ENCODE results near the gene NSUN2. TPM values are rescaled to one million over a fixed set of nuclear protein-coding genes. Genes with fewer than 3 reads are reported as not detected.

NSUN2 gene
- total RNA-seq, 1 experiment from 2014 or later: 90.7 TPM

GRCh38 chr5:6557807-6558575 is 74.9 kb downstream of the NSUN2 start:
- CTCF ChIA-PET: no interaction called here
- DNase-seq: no peak
- H3K4me1 Mint-ChIP-seq (ENCODE audit: low read depth, unreplicated experiment): no peaks in the 10 kb centered on the region
- TF ChIP-seq CTCF (IDR thresholded peaks at IDR 0.05; ENCODE audit: unreplicated experiment): no peak
- H3K36me3 Mint-ChIP-seq (ENCODE audit: insufficient read depth, unreplicated experiment): no peaks in the 10 kb centered on the region
- peaks cover 30% of the 10 kb centered on the region for H3K27me3 Mint-ChIP-seq (ENCODE audit: unreplicated experiment)
- BruUV-seq (replicated peaks): no TSS peak
- H3K9me3 Mint-ChIP-seq (ENCODE audit: low read depth, unreplicated experiment): peaks cover 3% of the 10 kb centered on the region
- H3K27ac Mint-ChIP-seq (ENCODE audit: unreplicated experiment): no peak overlapping the region
- H3K4me3 Mint-ChIP-seq (ENCODE audit: low read depth, unreplicated experiment): no peak overlapping the region
- intact Hi-C loops (cut with micrococcal nuclease; ENCODE audit: unreplicated experiment): no loop called here

GRCh38 chr5:6556802-6557102 is 76.1 kb downstream of the NSUN2 start:
- CTCF ChIA-PET: no interaction called here
- peaks cover 35% of the 10 kb centered on the region for H3K27me3 Mint-ChIP-seq (ENCODE audit: unreplicated experiment)
- no peak for DNase-seq
- BruUV-seq (replicated peaks): no TSS peak
- no peak overlapping the region for H3K27ac Mint-ChIP-seq (ENCODE audit: unreplicated experiment)
- intact Hi-C loops (cut with micrococcal nuclease; ENCODE audit: unreplicated experiment): no loop called here
- H3K4me1 Mint-ChIP-seq (ENCODE audit: low read depth, unreplicated experiment): no peaks in the 10 kb centered on the region
- H3K36me3 Mint-ChIP-seq (ENCODE audit: insufficient read depth, unreplicated experiment): no peaks in the 10 kb centered on the region
- peaks cover 3% of the 10 kb centered on the region for H3K9me3 Mint-ChIP-seq (ENCODE audit: low read depth, unreplicated experiment)
- no peak for TF ChIP-seq CTCF (IDR thresholded peaks at IDR 0.05; ENCODE audit: unreplicated experiment)
- no peak overlapping the region for H3K4me3 Mint-ChIP-seq (ENCODE audit: low read depth, unreplicated experiment)

GRCh38 chr5:6556089-6556801 is 76.6 kb downstream of the NSUN2 start:
- CTCF ChIA-PET: no interaction called here
- BruUV-seq (replicated peaks): no TSS peak
- H3K4me3 Mint-ChIP-seq (ENCODE audit: low read depth, unreplicated experiment): no peak overlapping the region
- H3K36me3 Mint-ChIP-seq (ENCODE audit: insufficient read depth, unreplicated experiment): no peaks in the 10 kb centered on the region
- intact Hi-C loops (cut with micrococcal nuclease; ENCODE audit: unreplicated experiment): no loop called here
- no peak overlapping the region for H3K27ac Mint-ChIP-seq (ENCODE audit: unreplicated experiment)
- no peaks in the 10 kb centered on the region for H3K4me1 Mint-ChIP-seq (ENCODE audit: low read depth, unreplicated experiment)
- peaks cover 38% of the 10 kb centered on the region for H3K27me3 Mint-ChIP-seq (ENCODE audit: unreplicated experiment)
- DNase-seq: no peak
- TF ChIP-seq CTCF (IDR thresholded peaks at IDR 0.05; ENCODE audit: unreplicated experiment): no peak
- H3K9me3 Mint-ChIP-seq (ENCODE audit: low read depth, unreplicated experiment): peaks cover 3% of the 10 kb centered on the region

- intact Hi-C loops (cut with micrococcal nuclease; ENCODE audit: unreplicated experiment): no loop called here
- Mint-ChIP-seq H3K36me3 (ENCODE audit: insufficient read depth, unreplicated experiment) (no peaks in the 10 kb centered on the region), H3K9me3 (ENCODE audit: low read depth, unreplicated experiment) (peaks cover 3% of the 10 kb centered on the region), H3K27me3 (ENCODE audit: unreplicated experiment) (peaks cover 52% of the 10 kb centered on the region), H3K4me3 (ENCODE audit: low read depth, unreplicated experiment) (no peak overlapping the region), H3K4me1 (ENCODE audit: low read depth, unreplicated experiment) (no peaks in the 10 kb centered on the region), H3K27ac (ENCODE audit: unreplicated experiment) (no peak overlapping the region)
- DNase-seq: no peak
- no TSS peak for BruUV-seq (replicated peaks)
- CTCF ChIA-PET: no interaction called here
- no peak for TF ChIP-seq CTCF (IDR thresholded peaks at IDR 0.05; ENCODE audit: unreplicated experiment)
Measured at GRCh38 chr5:6554812-6555211, 78.0 kb downstream of the NSUN2 start.
